Fibroblast of pulmonary artery (primary cell): Measurements from ENCODE around the gene ZNF142.

Experiments used
- DNase-seq: peaks from one replicate; pipeline ENCODE4 v3.0.0-alpha.2; 2010; ENCODE audit warnings: low read depth
- H3K4me3 ChIP-seq: replicated peaks from 2 replicates; pipeline ENCODE4 v1.5.1; 2011; ENCODE audit warnings: low read depth, mild to moderate bottlenecking, control low read depth, low read length, moderate library complexity
- TF ChIP-seq, protein P1 (sequence below): IDR thresholded peaks from 2 replicates; pipeline ENCODE4 v1.5.1; 2011; ENCODE audit warnings: mild to moderate bottlenecking, control low read depth, low read length, inconsistent platforms; ENCODE audit errors: missing control alignments

ZNF142 gene

DNA sequence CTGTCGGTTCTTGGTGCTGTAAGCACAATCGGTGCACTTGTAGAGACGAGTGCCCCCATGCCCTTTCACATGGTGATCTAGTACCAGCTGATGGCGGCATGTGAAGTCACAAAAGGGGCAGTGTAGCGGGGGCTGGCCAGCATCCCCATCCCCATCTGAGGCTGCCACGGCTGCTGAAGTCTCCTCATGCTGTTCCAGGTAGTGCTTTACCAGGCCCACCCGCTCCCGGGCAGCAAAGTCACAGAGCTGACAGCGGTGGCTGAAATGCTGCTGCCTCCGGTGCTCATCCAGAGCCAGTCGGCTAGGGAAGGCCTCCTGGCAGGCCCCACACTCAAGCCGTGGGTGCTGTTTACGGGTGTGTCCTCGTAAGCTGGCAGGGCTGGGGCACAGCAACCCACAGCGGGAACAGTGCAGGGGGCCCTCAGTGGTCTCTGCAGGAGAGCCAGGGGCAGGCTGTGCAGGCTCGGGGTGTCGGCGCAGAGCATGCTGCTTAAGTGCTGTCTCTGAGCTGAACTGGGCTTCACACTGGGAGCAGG is 17.2 kb downstream of the ZNF142 start:
- no peak for DNase-seq
- H3K4me3 ChIP-seq: no peak overlapping the region
- TF ChIP-seq, protein P1, sequence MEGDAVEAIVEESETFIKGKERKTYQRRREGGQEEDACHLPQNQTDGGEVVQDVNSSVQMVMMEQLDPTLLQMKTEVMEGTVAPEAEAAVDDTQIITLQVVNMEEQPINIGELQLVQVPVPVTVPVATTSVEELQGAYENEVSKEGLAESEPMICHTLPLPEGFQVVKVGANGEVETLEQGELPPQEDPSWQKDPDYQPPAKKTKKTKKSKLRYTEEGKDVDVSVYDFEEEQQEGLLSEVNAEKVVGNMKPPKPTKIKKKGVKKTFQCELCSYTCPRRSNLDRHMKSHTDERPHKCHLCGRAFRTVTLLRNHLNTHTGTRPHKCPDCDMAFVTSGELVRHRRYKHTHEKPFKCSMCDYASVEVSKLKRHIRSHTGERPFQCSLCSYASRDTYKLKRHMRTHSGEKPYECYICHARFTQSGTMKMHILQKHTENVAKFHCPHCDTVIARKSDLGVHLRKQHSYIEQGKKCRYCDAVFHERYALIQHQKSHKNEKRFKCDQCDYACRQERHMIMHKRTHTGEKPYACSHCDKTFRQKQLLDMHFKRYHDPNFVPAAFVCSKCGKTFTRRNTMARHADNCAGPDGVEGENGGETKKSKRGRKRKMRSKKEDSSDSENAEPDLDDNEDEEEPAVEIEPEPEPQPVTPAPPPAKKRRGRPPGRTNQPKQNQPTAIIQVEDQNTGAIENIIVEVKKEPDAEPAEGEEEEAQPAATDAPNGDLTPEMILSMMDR: no peak

DNA sequence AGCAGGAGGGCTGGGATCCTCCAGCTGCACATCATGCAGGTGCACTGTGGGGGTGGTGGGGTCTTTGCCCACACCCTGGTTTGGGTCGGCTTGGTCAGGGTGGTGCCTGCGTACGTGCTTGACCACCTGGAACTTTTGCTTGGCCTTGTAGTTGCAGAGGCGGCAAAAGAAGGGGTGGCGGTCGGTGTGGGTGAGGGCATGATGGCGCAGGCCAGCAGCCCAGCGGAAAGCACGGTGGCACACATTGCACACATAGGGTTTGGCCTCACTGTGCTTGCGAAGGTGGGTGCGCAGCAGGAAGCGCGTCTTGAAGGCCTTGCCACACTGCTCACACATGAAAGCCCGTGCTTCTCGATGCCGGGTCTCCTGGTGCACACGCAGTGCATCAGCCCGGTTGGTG is 21.1 kb downstream of the ZNF142 start:
- H3K4me3 ChIP-seq: no peak overlapping the region
- DNase-seq: no peak
- TF ChIP-seq, protein P1: no peak

DNA sequence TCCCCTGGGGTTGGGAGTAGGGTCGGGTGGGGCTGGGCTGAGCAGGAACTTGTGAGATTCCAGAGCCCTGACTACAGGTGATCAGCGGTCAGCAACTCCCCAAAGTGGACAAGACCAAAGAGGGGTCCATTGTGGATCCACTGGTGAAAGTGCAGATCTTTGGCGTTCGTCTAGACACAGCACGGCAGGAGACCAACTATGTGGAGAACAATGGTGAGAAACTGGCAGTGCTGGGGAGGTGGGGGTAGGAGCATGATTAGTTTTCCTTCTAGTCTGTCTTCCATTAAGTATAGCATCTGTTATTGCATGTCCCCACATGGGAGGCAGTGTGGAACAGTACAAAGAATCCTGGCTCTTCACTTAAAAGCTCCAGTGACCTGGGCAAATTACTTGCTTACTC is 23.7 kb downstream of the ZNF142 start:
- no peak overlapping the region for H3K4me3 ChIP-seq
- DNase-seq: no peak
- TF ChIP-seq, protein P1: no peak

DNA sequence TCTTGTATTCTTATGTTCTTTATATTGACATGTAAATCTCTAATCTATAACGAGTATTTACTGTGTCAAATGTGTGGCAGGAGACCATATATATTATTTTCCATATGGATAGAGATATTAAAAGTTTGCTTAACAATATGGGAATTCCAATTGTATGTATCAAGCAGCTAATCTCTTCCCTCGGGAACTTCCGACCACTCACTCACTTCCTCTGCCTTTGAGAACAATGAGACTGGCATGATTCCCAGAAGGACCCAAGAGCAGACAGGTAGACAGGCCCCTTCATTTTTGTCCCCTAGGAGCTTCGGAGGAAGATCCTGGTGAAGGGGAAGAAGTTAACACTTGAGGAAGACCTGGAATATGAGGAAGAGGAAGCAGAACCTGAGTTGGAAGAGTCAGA is 27.6 kb downstream of the ZNF142 start:
- TF ChIP-seq, protein P1: no peak
- H3K4me3 ChIP-seq: no peak overlapping the region
- DNase-seq: peak; percentile 86

DNA sequence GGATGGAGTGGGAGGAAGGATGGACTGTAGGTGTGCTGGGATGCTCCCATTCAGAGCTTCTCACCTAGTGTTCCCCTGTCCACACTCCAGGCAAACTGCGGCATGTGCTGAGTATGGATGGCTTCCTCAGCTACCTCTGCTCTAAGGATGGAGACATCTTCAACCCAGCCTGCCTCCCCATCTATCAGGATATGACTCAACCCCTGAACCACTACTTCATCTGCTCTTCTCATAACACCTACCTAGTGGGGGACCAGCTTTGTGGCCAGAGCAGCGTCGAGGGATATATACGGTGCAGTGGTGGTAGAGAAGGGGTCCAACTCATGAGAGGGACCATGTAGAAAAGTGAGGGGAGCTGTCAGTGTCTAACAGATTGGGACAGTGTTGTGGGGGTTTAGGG is 31.5 kb downstream of the ZNF142 start:
- H3K4me3 ChIP-seq: no peak overlapping the region
- no peak for DNase-seq
- TF ChIP-seq, protein P1: no peak

DNA sequence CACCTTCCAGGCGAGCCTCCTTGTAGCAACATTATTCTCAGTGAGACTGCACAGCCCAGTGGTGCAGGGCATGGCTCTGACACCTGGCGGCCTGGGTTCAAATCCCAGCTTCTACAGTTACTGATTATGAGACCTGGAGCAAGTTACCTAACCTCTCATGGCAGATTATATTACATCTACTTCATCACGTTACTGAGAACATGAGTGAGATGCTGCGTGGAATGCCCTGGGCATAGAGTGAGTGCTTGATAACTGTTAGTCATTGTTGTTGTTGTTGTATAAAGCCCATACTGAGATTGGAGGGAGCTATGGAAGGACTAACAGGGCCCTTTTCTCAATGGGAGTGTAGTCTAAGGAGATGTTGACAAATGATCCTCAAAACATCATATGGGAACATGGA is 33.1 kb downstream of the ZNF142 start:
- no peak overlapping the region for H3K4me3 ChIP-seq
- TF ChIP-seq, protein P1: no peak
- DNase-seq: no peak

DNA sequence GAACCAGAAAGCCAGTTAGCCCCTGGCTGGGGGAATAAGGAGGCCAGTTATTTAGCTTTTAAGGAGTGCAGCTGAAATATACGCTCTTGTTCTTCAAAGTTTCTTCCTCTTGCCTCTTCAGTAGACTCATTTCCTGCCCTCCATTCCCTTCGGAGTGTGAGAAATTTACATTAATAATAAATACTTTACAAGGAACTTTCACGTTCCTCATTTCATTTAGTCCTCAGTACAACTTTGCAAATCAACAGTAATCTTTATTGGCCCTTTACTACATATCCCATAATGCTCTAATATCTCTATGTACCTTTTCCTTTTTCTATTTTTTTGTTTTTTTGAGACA is 36.1 kb downstream of the ZNF142 start:
- no peak for DNase-seq
- H3K4me3 ChIP-seq: no peak overlapping the region
- TF ChIP-seq, protein P1: no peak
